Nephron progenitor cell (in vitro differentiated cells): ENCODE results near the gene FSTL1.

Source experiments
- DNase-seq: peaks from one replicate; pipeline ENCODE4 v3.0.0; 2021
- H3K27ac Mint-ChIP-seq: 2 replicates; pipeline ENCODE4 v1.8.0; 2021; ENCODE audit warnings: mild to moderate bottlenecking, moderate library complexity, mixed read lengths
- H3K27me3 Mint-ChIP-seq: 2 replicates; pipeline ENCODE4 v1.8.0; 2021; ENCODE audit warnings: mild to moderate bottlenecking, low read depth, mixed read lengths; ENCODE audit not compliant: poor library complexity
- H3K36me3 Mint-ChIP-seq: 2 replicates; pipeline ENCODE4 v1.8.0; 2021; ENCODE audit warnings: low read depth, mixed read lengths
- H3K4me1 Mint-ChIP-seq: 2 replicates; pipeline ENCODE4 v1.8.0; 2021; ENCODE audit warnings: mixed read lengths
- H3K4me3 Mint-ChIP-seq: 2 replicates; pipeline ENCODE4 v1.8.0; 2021; ENCODE audit warnings: mild to moderate bottlenecking, moderate library complexity, mixed read lengths
- H3K9me3 Mint-ChIP-seq: 2 replicates; pipeline ENCODE4 v1.8.0; 2021; ENCODE audit warnings: mild to moderate bottlenecking, moderate library complexity, mixed read lengths
- CTCF ChIP-seq: fragments of 200-600 bp; sonication (generic); IDR thresholded peaks from 2 replicates; pipeline ENCODE4 v1.5.0; 2021; ENCODE audit warnings: antibody characterized with exemption

The FSTL1 gene

GRCh38 chr3:120369037-120369467 lies 81.7 kb downstream of the FSTL1 start:
- no peaks in the 10 kb centered on the region for H3K36me3 Mint-ChIP-seq
- H3K4me1 Mint-ChIP-seq: no peaks in the 10 kb centered on the region
- DNase-seq: no peak
- no peaks in the 10 kb centered on the region for H3K9me3 Mint-ChIP-seq
- no peak for TF ChIP-seq CTCF
- peaks cover 24% of the 10 kb centered on the region for H3K27me3 Mint-ChIP-seq
- H3K27ac Mint-ChIP-seq: no peak overlapping the region
- H3K4me3 Mint-ChIP-seq: no peak overlapping the region

DNA sequence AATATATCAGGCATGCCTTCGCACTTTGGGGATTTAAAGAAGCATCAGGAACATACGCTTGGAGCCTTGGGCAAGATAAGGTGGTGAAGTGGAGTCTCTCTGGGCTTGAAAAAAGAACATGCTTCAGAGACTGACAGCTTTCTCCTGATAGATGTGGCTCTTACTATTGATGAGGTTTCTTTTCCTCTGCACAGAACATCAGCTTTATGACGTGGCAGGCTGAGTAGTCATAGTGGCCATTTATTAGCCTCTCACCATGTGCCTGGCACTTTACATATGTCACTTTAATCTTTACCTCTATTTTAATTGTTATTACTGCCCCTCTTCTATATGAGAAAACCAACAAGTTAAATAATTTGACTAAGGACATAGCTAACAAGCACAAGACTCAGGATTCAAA lies 82.6 kb downstream of the FSTL1 start:
- H3K4me1 Mint-ChIP-seq: no peaks in the 10 kb centered on the region
- no peak overlapping the region for H3K4me3 Mint-ChIP-seq
- no peaks in the 10 kb centered on the region for H3K9me3 Mint-ChIP-seq
- no peak for DNase-seq
- no peaks in the 10 kb centered on the region for H3K36me3 Mint-ChIP-seq
- H3K27ac Mint-ChIP-seq: no peak overlapping the region
- no peak for TF ChIP-seq CTCF
- H3K27me3 Mint-ChIP-seq: peaks cover 31% of the 10 kb centered on the region

DNA sequence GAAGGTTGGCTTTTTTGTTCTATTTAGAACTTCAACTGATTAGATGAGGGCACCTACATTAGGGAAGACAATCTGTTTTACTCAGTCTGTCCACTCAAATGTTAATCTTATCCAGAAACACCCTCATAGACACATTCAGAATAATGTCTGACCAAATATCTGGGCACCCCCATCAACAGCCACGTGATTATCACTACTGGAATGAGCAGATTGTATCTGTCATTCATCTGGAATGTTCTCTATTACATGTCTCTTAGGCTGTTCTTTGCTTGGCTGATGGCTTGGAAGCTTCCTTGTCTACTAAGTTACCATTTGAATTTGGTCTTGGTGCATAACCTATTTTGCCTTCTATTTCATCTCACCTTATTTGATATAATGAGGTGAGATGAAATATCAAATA lies 86.0 kb downstream of the FSTL1 start:
- no peak for TF ChIP-seq CTCF
- H3K27ac Mint-ChIP-seq: no peak overlapping the region
- DNase-seq: no peak
- H3K4me1 Mint-ChIP-seq: peaks cover 5% of the 10 kb centered on the region
- H3K4me3 Mint-ChIP-seq: no peak overlapping the region
- no peaks in the 10 kb centered on the region for H3K36me3 Mint-ChIP-seq
- H3K27me3 Mint-ChIP-seq: peaks cover 32% of the 10 kb centered on the region
- no peaks in the 10 kb centered on the region for H3K9me3 Mint-ChIP-seq

GRCh38 chr3:120364101-120364500 lies 86.7 kb downstream of the FSTL1 start:
- Mint-ChIP-seq H3K36me3 (no peaks in the 10 kb centered on the region), H3K27me3 (peaks cover 32% of the 10 kb centered on the region), H3K4me1 (peaks cover 5% of the 10 kb centered on the region), H3K27ac (no peak overlapping the region), H3K4me3 (no peak overlapping the region), H3K9me3 (no peaks in the 10 kb centered on the region)
- no peak for TF ChIP-seq CTCF
- DNase-seq: no peak

- no peak for TF ChIP-seq CTCF
- H3K4me1 Mint-ChIP-seq: peaks cover 5% of the 10 kb centered on the region
- H3K9me3 Mint-ChIP-seq: no peaks in the 10 kb centered on the region
- DNase-seq: no peak
- H3K27ac Mint-ChIP-seq: no peak overlapping the region
- H3K27me3 Mint-ChIP-seq: peaks cover 24% of the 10 kb centered on the region
- H3K4me3 Mint-ChIP-seq: no peak overlapping the region
- H3K36me3 Mint-ChIP-seq: no peaks in the 10 kb centered on the region
These were observed 93.0 kb downstream of the FSTL1 start for GRCh38 chr3:120357807-120358206.

GRCh38 chr3:120355486-120355885 lies 95.3 kb downstream of the FSTL1 start:
- TF ChIP-seq CTCF: no peak
- no peak overlapping the region for H3K27ac Mint-ChIP-seq
- H3K9me3 Mint-ChIP-seq: no peaks in the 10 kb centered on the region
- H3K36me3 Mint-ChIP-seq: no peaks in the 10 kb centered on the region
- H3K4me3 Mint-ChIP-seq: no peak overlapping the region
- peaks cover 4% of the 10 kb centered on the region for H3K4me1 Mint-ChIP-seq
- DNase-seq: no peak
- H3K27me3 Mint-ChIP-seq: peaks cover 21% of the 10 kb centered on the region
